T-cell (primary cell): Measurements from ENCODE around the gene GBP7. TPM values are rescaled to one million over a fixed set of nuclear protein-coding genes. Genes with fewer than 3 reads are reported as not detected.

Experiments
- ATAC-seq, 4 experiments: fragments of 200-7000 bp in 3 of 4; fragments of 150-1000 bp in 1 of 4; cut with Tn5 transposase; replicated peaks in 1 of 4; 1 replicate in 3 of 4; 2 replicates in 1 of 4; pipeline ENCODE4 v1.10.0; 2021; ENCODE audit warnings: moderate library complexity in 3 of 4, mild to moderate bottlenecking in 2 of 4, moderate number of reproducible peaks in 1 of 4
- CTCF ChIA-PET, 2 donors: fragments of 300-600 bp; sonication (Branson Sonifier 250); formaldehyde crosslinking; loops; one replicate each; lab custom pipeline; 2022; ENCODE audit warnings: antibody characterized with exemption in 2 of 2; lab: Charles Lee
- POLR2A ChIA-PET, 2 donors: fragments of 300-600 bp; sonication (Branson Sonifier 250); formaldehyde crosslinking; loops; one replicate each; lab custom pipeline; 2022; ENCODE audit warnings: antibody characterized with exemption in 2 of 2; lab: Charles Lee
- DNase-seq, 35 experiments: peaks; one replicate each; pipeline versions ENCODE4 v3.0.0 to v3.0.0-alpha.2; 2013 to 2023
- H3K27ac ChIP-seq: one replicate; pipeline ENCODE4 v1.5.1; 2013; ENCODE audit warnings: low read length
- H3K27me3 ChIP-seq, 2 experiments: replicated peaks in 1 of 2; 1 replicate in 1 of 2; 2 replicates in 1 of 2; pipeline versions ENCODE4 v1.6.1 to v1.7.0; 2013; ENCODE audit warnings: low read length in 1 of 2, mixed read lengths in 1 of 2; ENCODE audit not compliant: control insufficient read depth in 2 of 2, insufficient read depth in 2 of 2; ENCODE audit errors: extremely low read depth in 1 of 2
- H3K36me3 ChIP-seq, 2 donors: 1 replicate in 1 of 2; 2 replicates in 1 of 2; pipeline versions ENCODE4 v1.6.1 to v1.7.0; 2013; ENCODE audit warnings: low read length in 1 of 2; ENCODE audit not compliant: control insufficient read depth in 2 of 2, insufficient read depth in 1 of 2; ENCODE audit errors: extremely low read depth in 1 of 2
- H3K4me1 ChIP-seq, 2 experiments: 1 replicate in 1 of 2; 2 replicates in 1 of 2; pipeline versions ENCODE4 v1.6.1 to v1.7.0; 2013; ENCODE audit warnings: low read length in 2 of 2, mixed read lengths in 1 of 2; ENCODE audit not compliant: insufficient read depth in 2 of 2, control insufficient read depth in 1 of 2; ENCODE audit errors: extremely low read depth in 1 of 2
- H3K4me3 ChIP-seq, 2 donors: 1 replicate in 1 of 2; 2 replicates in 1 of 2; pipeline versions ENCODE4 v1.5.1 to v1.7.0; 2013; ENCODE audit warnings: mild to moderate bottlenecking in 2 of 2, low read length in 1 of 2, moderate library complexity in 1 of 2; ENCODE audit not compliant: control insufficient read depth in 1 of 2; ENCODE audit errors: extremely low read depth in 1 of 2
- H3K9me3 ChIP-seq: 2 replicates; pipeline ENCODE4 v1.7.0; 2013
- H3K27ac Mint-ChIP-seq, 2 donors: one replicate each; pipeline ENCODE4 v1.8.0; 2020 to 2021; ENCODE audit warnings: mild to moderate bottlenecking in 2 of 2, mixed read lengths in 2 of 2
- H3K27me3 Mint-ChIP-seq, 2 donors: one replicate each; pipeline ENCODE4 v1.8.0; 2021 to 2022; ENCODE audit warnings: mixed read lengths in 2 of 2
- H3K36me3 Mint-ChIP-seq: one replicate; pipeline ENCODE4 v1.8.0; 2021; ENCODE audit warnings: mixed read lengths
- H3K4me1 Mint-ChIP-seq, 3 donors: one replicate each; pipeline ENCODE4 v1.8.0; 2020 to 2022; ENCODE audit warnings: mixed read lengths in 3 of 3, mild to moderate bottlenecking in 1 of 3
- H3K4me3 Mint-ChIP-seq, 3 donors: one replicate each; pipeline ENCODE4 v1.8.0; 2020 to 2022; ENCODE audit warnings: mild to moderate bottlenecking in 3 of 3, mixed read lengths in 3 of 3, moderate library complexity in 3 of 3
- H3K9me3 Mint-ChIP-seq, 3 donors: one replicate each; pipeline ENCODE4 v1.8.0; 2020 to 2022; ENCODE audit warnings: mixed read lengths in 3 of 3
- WGBS: methylation state at CpG from one replicate; pipeline ENCODE4 v1.1.5; 2013; ENCODE audit warnings: missing lambda C conversion rate; ENCODE audit not compliant: insufficient coverage; 5-methylcytosine and 5-hydroxymethylcytosine counted together
- total RNA-seq, 35 experiments: library from RNA in 6 of 35; stranded (reverse) in 6 of 35; fragments of 120-200 nt in 1 of 35; gene quantifications; one replicate each; pipeline versions ENCODE4 v1.2.1 to v1.2.4 and lab custom pipeline; 2013 to 2026

The GBP7 gene
- total RNA-seq, 5 donors from 2014 or later (not counting 1 experiment from before 2014, with no cell fraction given): 0.19 to 0.35 (median 0.25) TPM; not detected in 2

DNA sequence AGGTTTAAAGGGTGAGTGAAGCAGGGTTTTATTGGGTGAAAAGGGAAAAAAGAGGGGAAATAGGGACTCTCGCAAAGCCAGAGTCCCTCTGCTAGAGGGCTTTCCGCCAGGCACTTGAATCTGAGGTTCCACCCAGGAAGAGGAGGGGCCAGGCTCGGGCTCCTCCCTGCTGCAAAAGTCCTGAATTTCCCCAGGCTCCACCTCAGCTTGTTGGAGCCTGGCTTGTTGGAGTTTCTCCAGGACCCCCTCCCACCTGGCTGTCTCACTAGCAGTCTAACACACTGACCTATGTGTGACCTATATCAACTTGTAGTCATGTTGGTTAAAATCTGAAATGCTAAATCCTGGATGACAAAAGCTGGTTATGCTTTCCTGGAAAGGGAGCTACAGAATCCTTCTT lies 75.4 kb downstream of the GBP7 start:
- ChIA-PET CTCF (no interaction called here), POLR2A (interaction anchor here in 1 of 2 donors (0.7 kb wide), 1 partner anchor 110 kb away, joined by 3 read pairs; no protein-coding TSS in a partner anchor)
- Mint-ChIP-seq H3K9me3 (peaks cover 8 to 15% (median 8%) of the 10 kb centered on the region in 3 donors), H3K27me3 (peaks cover 0 to 4% of the 10 kb centered on the region in 2 donors), H3K27ac (no peak overlapping the region), H3K4me1 (no peaks in the 10 kb centered on the region), H3K36me3 (peaks cover 33% of the 10 kb centered on the region), H3K4me3 (no peak overlapping the region)
- no peaks in the 10 kb centered on the region for H3K4me1 ChIP-seq
- WGBS: 100% methylated on average over 1 of the region's 3 CpGs
- H3K36me3 ChIP-seq: peaks cover 0 to 13% of the 10 kb centered on the region in 2 donors
- no peak overlapping the region for H3K4me3 ChIP-seq
- DNase-seq (no peak), ATAC-seq (no peak)
- no peaks in the 10 kb centered on the region for H3K9me3 ChIP-seq
- no peak overlapping the region for H3K27ac ChIP-seq
- H3K27me3 ChIP-seq: no peaks in the 10 kb centered on the region

DNA sequence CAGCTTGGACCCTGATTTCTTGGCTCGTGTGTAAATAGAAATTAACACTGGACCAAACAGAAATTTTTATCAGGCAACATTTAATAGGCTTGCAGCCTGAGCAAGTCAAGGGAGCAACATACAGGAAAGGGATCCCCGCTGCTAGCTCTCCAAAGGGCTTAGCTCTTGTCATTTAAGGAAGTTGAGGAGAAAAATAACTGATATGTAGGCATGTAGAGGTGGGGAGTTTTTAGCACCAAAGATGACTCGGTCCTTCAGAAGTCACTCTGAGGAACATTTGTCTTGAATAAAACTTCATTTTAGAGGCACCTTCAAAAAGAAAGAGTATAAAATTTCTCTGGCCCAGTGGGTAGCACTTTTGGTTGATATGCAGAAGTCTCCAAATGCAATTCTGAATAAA lies 76.9 kb downstream of the GBP7 start:
- 45% methylated on average over 2 of the region's 3 CpGs for WGBS
- H3K27ac Mint-ChIP-seq: no peak overlapping the region
- Histone ChIP-seq H3K9me3 (no peaks in the 10 kb centered on the region), H3K4me3 (no peak overlapping the region), H3K27ac (no peak overlapping the region), H3K36me3 (no peaks in the 10 kb centered on the region), H3K4me1 (no peaks in the 10 kb centered on the region), H3K27me3 (no peaks in the 10 kb centered on the region)
- no peak for ATAC-seq
- POLR2A ChIA-PET: no interaction called here
- CTCF ChIA-PET: no interaction called here
- no peak overlapping the region for H3K4me3 Mint-ChIP-seq
- H3K9me3 Mint-ChIP-seq: peaks cover 3 to 15% (median 8%) of the 10 kb centered on the region in 3 donors
- H3K27me3 Mint-ChIP-seq: peaks cover 0 to 4% of the 10 kb centered on the region in 2 donors
- DNase-seq: no peak
- peaks cover 18% of the 10 kb centered on the region for H3K36me3 Mint-ChIP-seq
- no peaks in the 10 kb centered on the region for H3K4me1 Mint-ChIP-seq

DNA sequence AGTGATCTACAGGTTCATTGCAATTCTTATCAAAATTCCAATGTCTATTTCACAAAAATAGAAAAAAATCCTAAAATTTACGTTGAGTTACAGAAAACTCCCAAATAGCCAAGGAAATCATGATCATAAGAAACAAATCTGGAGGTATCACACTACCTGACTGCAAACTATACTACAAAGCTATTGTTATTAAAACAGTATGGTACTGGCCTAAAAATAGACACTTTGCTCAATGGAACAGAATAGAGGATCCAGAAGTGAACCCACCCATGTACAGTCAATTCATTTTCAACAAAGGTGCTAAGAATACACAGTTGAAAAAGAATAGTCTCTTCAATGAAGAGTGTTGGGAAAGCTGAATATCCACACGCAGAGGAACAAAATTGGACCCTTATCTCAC lies 80.1 kb downstream of the GBP7 start:
- WGBS: 100% methylated on average over 1 of the region's 2 CpGs
- ChIA-PET CTCF (no interaction called here), POLR2A (no interaction called here)
- ATAC-seq (no peak), DNase-seq (no peak)
- Histone ChIP-seq H3K4me3 (no peak overlapping the region), H3K27me3 (no peaks in the 10 kb centered on the region), H3K27ac (no peak overlapping the region), H3K9me3 (no peaks in the 10 kb centered on the region), H3K4me1 (no peaks in the 10 kb centered on the region), H3K36me3 (no peaks in the 10 kb centered on the region)
- peaks cover 0 to 4% of the 10 kb centered on the region in 2 donors for H3K27me3 Mint-ChIP-seq
- no peak overlapping the region for H3K4me3 Mint-ChIP-seq
- H3K27ac Mint-ChIP-seq: no peak overlapping the region
- peaks cover 15% of the 10 kb centered on the region for H3K36me3 Mint-ChIP-seq
- no peaks in the 10 kb centered on the region for H3K4me1 Mint-ChIP-seq
- H3K9me3 Mint-ChIP-seq: peaks cover 3 to 15% (median 8%) of the 10 kb centered on the region in 3 donors

DNA sequence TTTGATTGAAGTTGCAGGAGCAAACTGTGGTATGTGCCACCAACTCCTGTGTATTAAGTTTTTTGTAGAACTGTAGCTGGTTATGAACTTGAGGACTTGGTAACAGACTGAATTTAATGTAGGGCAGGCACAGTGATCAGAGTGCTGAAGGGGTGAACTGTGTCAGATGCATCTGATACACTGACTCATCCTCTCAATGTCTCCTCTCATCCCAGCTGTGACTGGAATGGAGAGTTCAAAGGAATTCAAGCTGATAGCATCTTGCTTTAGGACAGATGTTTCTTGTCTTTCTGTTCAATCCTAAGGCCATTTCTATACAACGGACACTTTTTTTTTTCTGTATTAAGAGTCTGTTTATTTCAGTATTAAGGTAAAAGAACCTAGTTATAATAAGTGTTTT lies 85.8 kb downstream of the GBP7 start:
- H3K36me3 Mint-ChIP-seq: no peaks in the 10 kb centered on the region
- H3K9me3 Mint-ChIP-seq: no peaks in the 10 kb centered on the region
- no CpG with 5 or more reads among the region's 1 CpG for WGBS
- Histone ChIP-seq H3K36me3 (no peaks in the 10 kb centered on the region), H3K27me3 (no peaks in the 10 kb centered on the region), H3K4me1 (peaks cover 0 to 2% of the 10 kb centered on the region in 2 experiments), H3K27ac (no peak overlapping the region), H3K9me3 (no peaks in the 10 kb centered on the region), H3K4me3 (no peak overlapping the region)
- H3K4me3 Mint-ChIP-seq: no peak overlapping the region
- no peak for ATAC-seq
- no peak for DNase-seq
- CTCF ChIA-PET: no interaction called here
- no peaks in the 10 kb centered on the region for H3K4me1 Mint-ChIP-seq
- H3K27me3 Mint-ChIP-seq: no peaks in the 10 kb centered on the region
- H3K27ac Mint-ChIP-seq: no peak overlapping the region
- POLR2A ChIA-PET: no interaction called here

DNA sequence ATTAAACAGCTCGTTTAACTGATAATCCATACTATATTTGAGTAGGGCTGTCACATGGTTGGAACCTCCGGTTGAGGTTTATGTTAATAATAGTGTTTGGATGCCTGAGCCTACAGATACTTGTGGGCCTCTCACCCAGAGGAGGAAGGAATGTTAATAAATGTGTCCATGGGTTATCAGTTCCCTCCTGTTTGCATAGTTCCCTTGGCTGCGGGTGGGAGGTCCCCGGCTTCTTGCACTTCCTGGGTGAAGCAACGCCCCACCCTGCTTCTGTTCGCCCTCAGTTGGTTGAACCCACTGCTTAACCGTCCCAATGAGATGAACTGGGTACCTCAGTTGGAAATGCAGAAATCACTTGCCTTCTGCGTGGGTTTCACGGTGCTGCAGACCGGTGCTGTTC lies 87.2 kb downstream of the GBP7 start:
- Mint-ChIP-seq H3K4me3 (no peak overlapping the region), H3K4me1 (peaks cover 0 to 6% (median 0%) of the 10 kb centered on the region in 3 donors), H3K36me3 (no peaks in the 10 kb centered on the region), H3K9me3 (no peaks in the 10 kb centered on the region), H3K27ac (no peak overlapping the region), H3K27me3 (no peaks in the 10 kb centered on the region)
- H3K36me3 ChIP-seq: no peaks in the 10 kb centered on the region
- H3K27ac ChIP-seq: no peak overlapping the region
- ATAC-seq (no peak), DNase-seq (no peak)
- CTCF ChIA-PET: interaction anchor here in 1 of 2 donors (0.8 kb wide), 2 partner anchors 20 to 115 kb away, joined by 3 to 4 read pairs; no protein-coding TSS in a partner anchor
- H3K4me1 ChIP-seq: peaks cover 0 to 2% of the 10 kb centered on the region in 2 experiments
- H3K9me3 ChIP-seq: no peaks in the 10 kb centered on the region
- 98% methylated on average over 5 of the region's 10 CpGs for WGBS
- H3K27me3 ChIP-seq: no peaks in the 10 kb centered on the region
- POLR2A ChIA-PET: no interaction called here
- H3K4me3 ChIP-seq: no peak overlapping the region

DNA sequence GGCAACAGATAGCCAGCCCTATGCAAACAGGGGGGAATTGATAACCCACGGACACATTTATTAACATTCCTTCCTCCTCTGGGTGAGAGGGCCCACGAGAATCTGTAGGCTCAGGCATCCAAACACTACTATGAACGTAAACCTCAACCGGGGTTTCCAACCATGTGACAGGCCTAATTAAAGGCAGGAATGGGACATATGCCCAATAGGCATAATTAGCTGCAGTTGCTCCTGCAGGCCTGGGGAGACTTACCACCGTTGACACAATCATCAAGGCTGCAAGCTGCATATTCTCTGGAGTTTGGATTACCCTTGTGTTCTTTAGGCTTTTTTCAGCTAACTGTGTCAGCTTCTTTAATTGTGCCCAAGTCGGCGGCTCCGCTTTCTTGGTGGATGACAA lies 88.6 kb downstream of the GBP7 start:
- Histone ChIP-seq H3K27ac (no peak overlapping the region), H3K27me3 (no peaks in the 10 kb centered on the region), H3K9me3 (no peaks in the 10 kb centered on the region), H3K4me1 (peaks cover 0 to 2% of the 10 kb centered on the region in 2 experiments), H3K36me3 (no peaks in the 10 kb centered on the region), H3K4me3 (no peak overlapping the region)
- Mint-ChIP-seq H3K4me3 (no peak overlapping the region), H3K4me1 (peaks cover 0 to 6% (median 0%) of the 10 kb centered on the region in 3 donors), H3K27me3 (no peaks in the 10 kb centered on the region), H3K9me3 (no peaks in the 10 kb centered on the region), H3K27ac (no peak overlapping the region), H3K36me3 (no peaks in the 10 kb centered on the region)
- no peak for DNase-seq
- ATAC-seq: no peak
- POLR2A ChIA-PET: no interaction called here
- WGBS: 94% methylated on average over 3 of the region's 8 CpGs
- CTCF ChIA-PET: interaction anchor here in 1 of 2 donors (0.6 kb wide), 1 partner anchor 18 kb away, joined by 3 read pairs; no protein-coding TSS in a partner anchor
